Small intestine (tissue), 16 donors: Measurements from ENCODE around the gene DNAH8. TPM values are rescaled to one million over a fixed set of nuclear protein-coding genes. Genes with fewer than 3 reads are reported as not detected.

Source experiments
- DNase-seq, 2 donors: peaks; one replicate each; pipeline versions ENCODE4 v3.0.0 to v3.0.0-alpha.2; 2013
- FAIRE-seq: peaks from 2 replicates; lab custom pipeline; 2012; peaks lifted over from hg19 to GRCh38; lab: Jason Lieb, UNC
- H3K27ac ChIP-seq, 3 donors: one replicate each; pipeline ENCODE4 v1.5.1; 2013; ENCODE audit warnings: low read length in 2 of 3, mild to moderate bottlenecking in 2 of 3, control low read depth in 1 of 3, inconsistent platforms in 1 of 3, low read depth in 1 of 3, moderate library complexity in 1 of 3
- H3K27me3 ChIP-seq, 3 donors: one replicate each; pipeline ENCODE4 v1.6.1; 2013; ENCODE audit warnings: low read length in 3 of 3, inconsistent platforms in 1 of 3; ENCODE audit not compliant: control insufficient read depth in 3 of 3, insufficient read depth in 3 of 3
- H3K36me3 ChIP-seq, 3 donors: one replicate each; pipeline ENCODE4 v1.6.1; 2013; ENCODE audit warnings: low read length in 3 of 3, inconsistent platforms in 1 of 3, low read depth in 1 of 3, mild to moderate bottlenecking in 1 of 3, moderate library complexity in 1 of 3; ENCODE audit not compliant: control insufficient read depth in 3 of 3, insufficient read depth in 2 of 3
- H3K4me1 ChIP-seq, 3 donors: one replicate each; pipeline ENCODE4 v1.6.1; 2013; ENCODE audit warnings: low read length in 2 of 3, inconsistent platforms in 1 of 3, low read depth in 1 of 3, mild to moderate bottlenecking in 1 of 3, moderate library complexity in 1 of 3; ENCODE audit not compliant: control insufficient read depth in 3 of 3, insufficient read depth in 2 of 3
- H3K4me3 ChIP-seq, 3 donors: one replicate each; pipeline ENCODE4 v1.5.1; 2013; ENCODE audit warnings: low read length in 3 of 3, control low read depth in 1 of 3, inconsistent platforms in 1 of 3, low read depth in 1 of 3, mild to moderate bottlenecking in 1 of 3, moderate library complexity in 1 of 3
- H3K9me3 ChIP-seq, 2 donors: one replicate each; pipeline ENCODE4 v1.6.1; 2013; ENCODE audit warnings: low read depth in 1 of 2, low read length in 1 of 2; ENCODE audit not compliant: control insufficient read depth in 2 of 2, insufficient read depth in 1 of 2
- WGBS, 3 donors: extraction: QIAGEN DNeasy Blood & Tissue Kit; methylation state at CpG; one replicate each; pipeline ENCODE4 v1.1.7; 2013; 5-methylcytosine and 5-hydroxymethylcytosine counted together
- long read RNA-seq, 10 donors: transcript quantifications; one replicate each; lab custom pipeline, GENCODE V29; 2026
- polyA plus RNA-seq, 4 donors: library from polyadenylated mRNA; stranded (reverse) in 3 of 4; unstranded in 1 of 4; fragments of 200-250 nt in 3 of 4; fragments of 120-200 nt in 1 of 4; gene quantifications; one replicate each; pipeline versions ENCODE4 v1.2.1 to v1.2.3, GENCODE V29; 2013
- donor health status: healthy with polysubstance abuse.
- donor health status: control.
- donor health status: control.
- donor health status: Bipolar disorder and iron deficiency.
- donor health status: healthy.

DNAH8 gene, protein sequence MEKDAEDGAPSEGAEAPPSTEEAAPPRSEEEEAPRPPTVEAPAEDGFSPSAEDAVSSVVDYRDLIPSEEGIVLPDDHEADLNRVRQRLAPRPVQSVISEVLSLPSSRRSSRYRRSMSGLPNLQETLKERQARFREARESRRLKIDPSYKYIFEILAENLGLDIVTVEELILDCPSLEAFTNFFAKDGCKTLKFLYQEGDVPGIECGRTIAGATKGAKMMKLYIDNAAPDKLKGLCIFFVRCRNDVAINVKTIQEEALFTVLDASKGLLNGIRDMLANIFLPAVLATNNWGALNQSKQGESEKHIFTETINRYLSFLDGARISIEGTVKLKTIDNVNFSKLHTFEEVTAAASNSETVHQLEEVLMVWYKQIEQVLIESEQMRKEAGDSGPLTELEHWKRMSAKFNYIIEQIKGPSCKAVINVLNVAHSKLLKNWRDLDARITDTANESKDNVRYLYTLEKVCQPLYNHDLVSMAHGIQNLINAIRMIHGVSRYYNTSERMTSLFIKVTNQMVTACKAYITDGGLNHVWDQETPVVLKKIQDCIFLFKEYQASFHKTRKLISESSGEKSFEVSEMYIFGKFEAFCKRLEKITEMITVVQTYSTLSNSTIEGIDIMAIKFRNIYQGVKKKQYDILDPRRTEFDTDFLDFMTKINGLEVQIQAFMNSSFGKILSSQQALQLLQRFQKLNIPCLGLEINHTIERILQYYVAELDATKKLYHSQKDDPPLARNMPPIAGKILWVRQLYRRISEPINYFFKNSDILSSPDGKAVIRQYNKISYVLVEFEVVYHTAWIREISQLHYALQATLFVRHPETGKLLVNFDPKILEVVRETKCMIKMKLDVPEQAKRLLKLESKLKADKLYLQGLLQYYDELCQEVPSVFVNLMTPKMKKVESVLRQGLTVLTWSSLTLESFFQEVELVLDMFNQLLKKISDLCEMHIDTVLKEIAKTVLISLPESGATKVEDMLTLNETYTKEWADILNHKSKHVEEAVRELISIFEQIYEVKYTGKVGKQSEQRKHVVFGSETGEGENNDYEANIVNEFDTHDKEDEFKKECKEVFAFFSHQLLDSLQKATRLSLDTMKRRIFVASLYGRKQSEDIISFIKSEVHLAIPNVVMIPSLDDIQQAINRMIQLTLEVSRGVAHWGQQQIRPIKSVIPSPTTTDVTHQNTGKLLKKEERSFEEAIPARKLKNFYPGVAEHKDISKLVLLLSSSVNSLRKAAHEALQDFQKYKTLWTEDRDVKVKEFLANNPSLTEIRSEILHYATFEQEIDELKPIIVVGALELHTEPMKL (N-terminal part only)
- polyA plus RNA-seq = under 1 TPM in 3 of 4 donors, not detected in 1; under 0.01 to 0.01 (median 0.01) TPM
- long read RNA-seq, donor 1 = 0 reads
- long read RNA-seq, donor 2 = 0 reads
- long read RNA-seq, donor 3 = 0 reads
- long read RNA-seq, donor 4 = 0 reads
- long read RNA-seq, donor 5 = 0 reads
- long read RNA-seq, donor 6 = 0 reads
- long read RNA-seq, donor 7 = 0 reads
- long read RNA-seq, donor 8 = 0 reads
- long read RNA-seq, donor 9 = 0 reads
- long read RNA-seq, donor 10 = 0 reads

DNA sequence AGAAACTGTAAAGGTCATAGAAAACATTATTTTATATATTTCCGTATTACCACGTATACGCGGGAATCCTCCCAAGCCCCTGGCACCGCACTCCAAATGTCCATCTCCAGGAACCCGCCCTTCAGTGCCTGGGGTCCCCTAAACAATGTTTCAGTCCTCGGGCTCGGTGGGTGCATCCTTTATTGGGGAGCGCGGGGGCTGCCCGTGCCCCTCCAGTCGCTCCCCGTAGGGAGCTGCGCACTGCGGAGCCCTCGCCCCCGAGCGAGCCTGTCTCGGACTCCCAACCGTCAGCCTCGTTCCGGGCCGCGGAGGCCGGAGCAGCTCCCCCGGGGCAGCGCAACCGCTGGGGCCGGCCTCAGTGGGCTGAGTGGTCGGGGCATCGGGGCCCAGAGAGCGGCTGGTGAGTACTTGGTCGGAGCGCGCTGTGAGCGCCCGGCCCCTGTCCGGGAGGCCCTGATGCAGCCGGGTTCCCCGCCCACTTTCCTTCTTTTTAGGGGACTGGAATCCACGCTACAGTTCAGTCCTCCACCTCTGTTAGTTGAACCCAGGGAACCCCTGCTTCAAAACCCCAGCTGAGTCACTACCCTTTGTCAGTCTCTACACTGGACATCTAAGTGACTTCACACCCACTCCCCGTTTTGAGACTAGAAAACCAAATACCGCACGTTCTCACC is at the start of gene DNAH8:
Gene DNAH8 (plus strand): TSS at position 296 of the 674 bp plus-strand sequence. CDS start 7,499 bp downstream, outside the sequence.
- no peak for DNase-seq
- Histone ChIP-seq H3K4me3 (peak within 1 kb of the TSS in 2 of 3 donors; percentile 8 to 44), H3K36me3 (no peaks in the 10 kb centered on the region), H3K27ac (peak within 1 kb of the TSS in 1 of 3 donors; percentile 15), H3K9me3 (peaks cover 0 to 7% of the 10 kb centered on the region in 2 donors), H3K27me3 (peaks cover 0 to 41% (median 6%) of the 10 kb centered on the region in 3 donors), H3K4me1 (no peaks in the 10 kb centered on the region)
- no peak for FAIRE-seq
- WGBS, 3 donors = 6 to 15% (median 12%) methylated on average over 43 to 44 of the region's 44 CpGs

DNA sequence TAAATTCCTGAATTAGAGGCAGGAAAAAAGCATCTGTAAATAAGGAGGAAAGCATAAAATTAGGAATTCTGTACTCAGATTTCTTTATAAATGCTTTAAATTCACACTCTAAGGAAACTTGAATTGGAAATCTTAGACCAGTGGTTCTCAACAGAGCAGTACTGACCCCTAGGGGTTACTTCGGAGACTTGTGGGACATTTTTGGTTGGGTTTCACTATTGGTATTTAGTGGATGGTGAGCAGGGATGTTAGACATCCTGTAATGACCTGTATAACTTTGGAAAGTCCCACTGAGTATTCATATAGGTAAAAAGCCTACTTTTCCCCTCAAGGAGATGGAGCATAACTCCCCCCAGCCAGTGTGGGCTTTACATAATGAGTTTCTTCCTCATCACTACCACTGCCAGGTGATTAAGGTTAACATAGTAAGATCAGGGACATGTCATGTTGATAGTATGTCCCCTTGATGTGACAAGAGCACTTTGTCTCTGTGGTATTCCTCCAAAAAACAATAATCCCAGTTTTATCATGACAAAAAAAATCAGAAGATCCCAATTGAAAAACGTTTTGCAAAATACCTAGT is 43.1 kb upstream of the DNAH8 start:
- Histone ChIP-seq H3K27ac (no peak overlapping the region), H3K4me3 (no peak overlapping the region), H3K9me3 (no peaks in the 10 kb centered on the region), H3K27me3 (no peaks in the 10 kb centered on the region), H3K4me1 (peaks cover 0 to 4% (median 0%) of the 10 kb centered on the region in 3 donors), H3K36me3 (peaks cover 0 to 6% (median 0%) of the 10 kb centered on the region in 3 donors)
- peak; percentile 59 to 68 for DNase-seq
- WGBS, 3 donors = 11 to 13% (median 11%) methylated on average over 2 of the region's 2 CpGs
- peak; percentile 55 for FAIRE-seq

DNA sequence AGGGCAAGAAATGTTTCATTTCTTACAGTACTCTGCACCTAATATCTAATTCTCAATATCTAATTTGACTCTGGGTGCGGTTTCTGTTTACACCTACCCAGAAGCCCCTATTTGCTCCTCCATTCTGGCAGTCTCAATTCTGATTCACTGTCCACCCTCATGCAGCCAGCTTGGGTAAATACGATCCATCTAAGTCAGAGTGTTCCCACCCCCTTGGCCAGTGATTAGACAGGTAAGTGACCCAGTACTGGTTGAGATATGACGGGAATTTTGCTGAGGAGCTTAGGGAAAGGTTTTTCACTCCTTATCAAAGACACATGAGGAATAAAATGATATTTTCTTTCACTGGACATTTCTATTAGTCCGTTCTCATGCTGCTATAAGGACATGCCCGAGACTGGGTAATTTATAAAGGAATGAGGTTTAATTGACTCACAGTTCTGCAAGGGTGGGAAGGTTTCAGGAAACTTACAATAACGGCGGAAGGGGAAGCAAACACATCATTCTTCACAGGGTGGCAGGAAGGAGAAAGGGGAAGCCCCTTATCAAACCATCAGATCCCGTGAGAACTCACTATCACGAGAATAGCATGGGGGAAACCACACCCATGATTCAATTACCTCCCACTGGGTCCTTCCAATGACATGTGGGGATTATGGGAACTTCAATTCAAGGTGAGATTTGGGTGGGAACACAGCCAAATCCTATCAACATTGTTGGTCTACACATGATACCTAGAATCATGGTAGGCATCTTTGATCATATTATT is 41.5 kb upstream of the DNAH8 start:
- Histone ChIP-seq H3K4me3 (no peak overlapping the region), H3K27ac (no peak overlapping the region), H3K27me3 (no peaks in the 10 kb centered on the region), H3K9me3 (no peaks in the 10 kb centered on the region), H3K4me1 (peaks cover 0 to 4% (median 0%) of the 10 kb centered on the region in 3 donors), H3K36me3 (peaks cover 3 to 7% (median 7%) of the 10 kb centered on the region in 3 donors)
- WGBS, 3 donors = 33 to 38% (median 36%) methylated on average over 9 of the region's 9 CpGs
- FAIRE-seq = no peak
- no peak for DNase-seq

DNA sequence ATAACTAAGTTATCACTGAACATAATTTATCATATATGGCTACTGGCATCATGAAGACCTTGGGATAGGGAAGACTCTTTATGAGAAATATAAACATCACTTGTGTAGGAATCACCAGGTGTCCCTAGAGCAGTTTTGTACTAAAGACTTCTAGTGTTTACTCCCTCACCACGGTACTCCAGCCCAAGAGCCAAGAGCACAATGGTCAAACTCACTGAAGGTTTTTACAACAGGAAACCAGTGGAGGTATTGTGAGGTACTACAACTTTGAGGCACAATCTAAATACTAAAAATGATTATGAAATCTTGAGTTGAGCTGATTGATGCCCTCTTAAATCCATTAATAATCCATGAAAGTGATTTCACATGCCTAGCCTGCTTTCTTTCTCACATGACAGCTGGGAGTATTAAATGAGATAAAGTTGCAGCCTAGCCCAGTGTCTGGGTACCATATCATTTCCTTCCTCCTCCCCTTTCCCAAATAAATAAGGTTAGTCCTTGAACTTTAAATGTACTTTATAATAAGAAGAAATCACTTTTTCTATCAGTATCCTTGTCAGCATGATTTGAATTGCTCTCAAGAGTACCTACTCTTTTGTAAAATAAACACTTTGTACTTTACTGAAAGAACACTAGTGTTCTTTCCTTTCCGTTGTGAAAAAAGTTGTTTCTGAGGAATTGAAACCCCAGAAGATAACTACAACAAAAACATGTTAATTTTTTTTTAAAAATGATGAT is 38.7 kb upstream of the DNAH8 start:
- 75 to 83% (median 75%) methylated on average over 2 of the region's 2 CpGs for WGBS, 3 donors
- H3K27ac ChIP-seq = peak overlapping the region in 1 of 3 donors; percentile 5
- DNase-seq (no peak), FAIRE-seq (no peak)
- peaks cover 0 to 4% (median 0%) of the 10 kb centered on the region in 3 donors for H3K4me1 ChIP-seq
- peaks cover 6 to 19% (median 9%) of the 10 kb centered on the region in 3 donors for H3K36me3 ChIP-seq
- H3K4me3 ChIP-seq = no peak overlapping the region
- H3K9me3 ChIP-seq = no peaks in the 10 kb centered on the region
- H3K27me3 ChIP-seq = no peaks in the 10 kb centered on the region

DNA sequence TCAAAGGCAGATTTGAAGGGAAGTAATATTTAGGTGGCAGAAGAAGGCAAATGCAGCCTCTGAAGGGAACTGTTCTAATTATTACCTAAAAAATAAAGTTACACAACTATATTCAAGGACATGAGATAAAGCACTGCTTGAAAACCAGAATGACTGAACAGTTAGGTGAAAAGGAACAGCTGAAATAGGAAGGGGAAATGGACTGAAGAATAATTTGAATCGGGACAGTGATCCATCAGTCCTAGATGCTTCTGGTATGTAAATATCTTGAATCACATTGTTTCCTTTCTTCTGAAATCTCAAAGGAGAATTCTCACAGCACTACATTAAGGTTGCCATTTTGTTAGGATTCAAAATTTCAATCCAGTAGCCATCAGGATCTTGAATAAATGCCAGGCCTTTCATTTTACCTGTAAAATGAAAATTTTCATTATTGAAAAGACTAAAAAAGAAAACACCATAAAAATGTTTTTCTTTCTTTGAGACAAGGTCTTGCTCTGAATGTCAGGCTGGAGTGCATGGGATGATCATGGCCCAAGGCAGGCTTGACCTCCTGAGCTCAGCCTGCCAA is 38.1 kb upstream of the DNAH8 start:
- peaks cover 0 to 4% (median 0%) of the 10 kb centered on the region in 3 donors for H3K4me1 ChIP-seq
- DNase-seq = no peak
- WGBS, 3 donors = 74 to 94% (median 80%) methylated on average over 1 of the region's 1 CpG
- no peak for FAIRE-seq
- peak overlapping the region in 1 of 3 donors; percentile 58 for H3K27ac ChIP-seq
- no peak overlapping the region for H3K4me3 ChIP-seq
- H3K9me3 ChIP-seq = no peaks in the 10 kb centered on the region
- peaks cover 11 to 19% (median 12%) of the 10 kb centered on the region in 3 donors for H3K36me3 ChIP-seq
- no peaks in the 10 kb centered on the region for H3K27me3 ChIP-seq

DNA sequence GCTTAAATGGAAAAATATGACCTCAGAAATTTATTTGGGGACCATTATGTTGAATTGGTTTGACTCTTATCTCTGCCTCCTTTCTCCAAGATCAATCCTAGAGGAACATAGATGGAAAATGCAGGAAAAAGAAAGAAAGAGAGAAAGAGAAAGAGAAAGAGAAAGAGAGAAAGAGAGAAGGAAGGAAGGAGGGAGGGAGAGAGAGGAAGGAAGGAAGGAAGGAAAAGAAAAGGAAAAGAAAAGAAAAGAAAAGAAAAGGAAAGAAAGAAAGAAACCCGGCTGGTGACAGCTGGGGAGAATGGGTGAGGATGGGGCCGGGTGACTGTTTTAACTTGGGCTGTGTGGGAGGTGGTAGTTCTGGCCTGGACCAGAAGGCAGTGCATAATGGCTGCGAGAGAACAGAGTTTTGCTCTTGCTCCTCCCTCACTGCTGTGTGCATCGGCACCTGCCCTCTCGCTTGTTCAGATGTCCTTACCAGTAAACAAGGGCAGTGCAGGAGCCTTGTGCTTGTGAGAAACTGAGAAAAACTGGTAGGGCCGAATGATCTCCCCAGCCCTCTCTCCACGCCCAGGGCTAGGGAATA is 36.8 kb upstream of the DNAH8 start:
- Histone ChIP-seq H3K27me3 (no peaks in the 10 kb centered on the region), H3K27ac (peak overlapping the region in 1 of 3 donors; percentile 62), H3K9me3 (no peaks in the 10 kb centered on the region), H3K4me1 (peaks cover 0 to 4% (median 0%) of the 10 kb centered on the region in 3 donors), H3K36me3 (peaks cover 11 to 19% (median 13%) of the 10 kb centered on the region in 3 donors), H3K4me3 (no peak overlapping the region)
- no peak for FAIRE-seq
- DNase-seq = no peak
- WGBS, 3 donors = 89 to 93% (median 91%) methylated on average over 7 of the region's 7 CpGs
